Upper lobe of left lung (tissue), 6 donors: ENCODE data around the gene RANGRF. TPM values are rescaled to one million over a fixed set of nuclear protein-coding genes. Genes with fewer than 3 reads are reported as not detected.
A peak's percentile ranks its signal among the peaks of the same experiment; 100 is the strongest.

Experiments used
- ATAC-seq, 2 donors: fragments of 200-7000 bp; cut with Tn5 transposase; one replicate each; pipeline ENCODE4 v1.9.1; 2022; ENCODE audit warnings: mild to moderate bottlenecking in 2 of 2, moderate library complexity in 2 of 2; ENCODE audit not compliant: low FRiP score in 2 of 2
- DNase-seq, 2 donors: peaks; one replicate each; pipeline ENCODE4 v3.0.0-alpha.2; 2019 to 2020
- H3K27ac ChIP-seq, 4 donors: fragments of 200-600 bp; sonication (generic); one replicate each; pipeline ENCODE4 v1.5.1; 2016 to 2019
- H3K27me3 ChIP-seq, 4 donors: fragments of 200-600 bp; sonication (generic); one replicate each; pipeline ENCODE4 v1.5.1; 2017 to 2019
- H3K36me3 ChIP-seq, 4 donors: fragments of 200-600 bp; sonication (generic); one replicate each; pipeline ENCODE4 v1.5.1; 2016 to 2019
- H3K4me1 ChIP-seq, 4 donors: fragments of 200-600 bp; sonication (generic); one replicate each; pipeline ENCODE4 v1.5.1; 2018 to 2019
- H3K4me3 ChIP-seq, 4 donors: fragments of 200-600 bp; sonication (generic); one replicate each; pipeline ENCODE4 v1.5.1; 2017 to 2019; ENCODE audit warnings: mild to moderate bottlenecking in 2 of 4, moderate library complexity in 1 of 4
- H3K9me3 ChIP-seq, 4 donors: fragments of 200-600 bp; sonication (generic); one replicate each; pipeline ENCODE4 v1.5.1; 2018 to 2019
- CTCF ChIP-seq, 6 experiments: fragments of 450-650 bp in 4 of 6; fragments of 200-600 bp in 2 of 6; sonication (generic) in 2 of 6; IDR thresholded peaks; one replicate each; pipeline ENCODE4 v1.5.1; 2016 to 2019; ENCODE audit warnings: antibody characterized with exemption in 6 of 6
- EP300 ChIP-seq, 4 donors: sonication (generic); formaldehyde crosslinking; IDR thresholded peaks; one replicate each; pipeline ENCODE4 v1.5.1; 2017; ENCODE audit warnings: antibody characterized with exemption in 4 of 4, control low read depth in 2 of 4
- POLR2A ChIP-seq, 4 donors: fragments of 450-650 bp; IDR thresholded peaks; one replicate each; pipeline ENCODE4 v1.5.1; 2016 to 2017; ENCODE audit warnings: antibody characterized with exemption in 4 of 4, mild to moderate bottlenecking in 2 of 4
- POLR2AphosphoS5 ChIP-seq, 2 donors: sonication (generic); formaldehyde crosslinking; IDR thresholded peaks; one replicate each; pipeline ENCODE4 v1.5.1; 2017; ENCODE audit warnings: antibody characterized with exemption in 2 of 2
- WGBS, 2 donors: methylation state at CpG; one replicate each; pipeline ENCODE4 v1.1.5; 2017 to 2018; 5-methylcytosine and 5-hydroxymethylcytosine counted together
- total RNA-seq, 6 donors: library from RNA; depleted of rRNA in 4 of 6; stranded (reverse); fragments of >200 nt in 4 of 6; gene quantifications; one replicate each; pipeline versions ENCODE4 v1.1.0 to v1.2.1, GENCODE V29; 2016 to 2021
- donor health status: DM: no; HTN: no; CAD: no; lungs with moderate emphysema.
- donor health status: DM: no; HTN: yes; CAD: no; lungs with severe emphysema.

The RANGRF gene
- total RNA-seq, 6 donors from 2014 or later, result 19.9 to 32.4 (median 26.6) TPM

DNA sequence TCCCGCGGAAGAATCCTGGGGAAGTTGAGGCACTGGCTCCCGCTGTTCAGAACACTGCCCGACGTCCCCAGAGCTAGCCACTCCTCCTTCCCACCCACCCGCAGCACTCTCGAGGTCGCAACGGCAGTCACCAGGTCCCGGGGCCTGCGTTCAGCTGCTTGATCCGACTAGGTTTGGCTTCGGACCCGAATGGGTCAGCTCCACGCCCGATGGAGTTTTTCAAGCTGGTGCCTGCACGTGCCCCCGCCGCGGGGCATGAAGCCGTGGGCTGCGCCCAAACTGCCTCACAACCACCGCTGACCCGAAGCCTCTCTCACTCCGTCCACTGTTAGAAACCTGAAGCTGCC lies 38.8 kb downstream of the RANGRF start:
- H3K36me3 ChIP-seq, result peaks cover 0 to 3% (median 0%) of the 10 kb centered on the region in 4 donors
- ATAC-seq (peak in 1 of 2 donors; percentile 31), DNase-seq (peak in 1 of 2 donors; percentile 79)
- peak overlapping the region; percentile 19 to 82 (median 64) for H3K27ac ChIP-seq
- no peak for TF ChIP-seq CTCF (IDR thresholded peaks at IDR 0.05)
- no peak for TF ChIP-seq POLR2AphosphoS5 (IDR thresholded peaks at IDR 0.05)
- TF ChIP-seq POLR2A (IDR thresholded peaks at IDR 0.05), result no peak
- TF ChIP-seq EP300 (IDR thresholded peaks at IDR 0.05), result no peak
- H3K9me3 ChIP-seq, result no peaks in the 10 kb centered on the region
- peaks cover 0 to 8% (median 0%) of the 10 kb centered on the region in 4 donors for H3K27me3 ChIP-seq
- peaks cover 6 to 26% (median 18%) of the 10 kb centered on the region in 4 donors for H3K4me1 ChIP-seq
- H3K4me3 ChIP-seq, result peak overlapping the region; percentile 33 to 50 (median 48)
- WGBS, 2 donors, result 12 to 100% methylated on average over 1 to 19 of the region's 25 CpGs

DNA sequence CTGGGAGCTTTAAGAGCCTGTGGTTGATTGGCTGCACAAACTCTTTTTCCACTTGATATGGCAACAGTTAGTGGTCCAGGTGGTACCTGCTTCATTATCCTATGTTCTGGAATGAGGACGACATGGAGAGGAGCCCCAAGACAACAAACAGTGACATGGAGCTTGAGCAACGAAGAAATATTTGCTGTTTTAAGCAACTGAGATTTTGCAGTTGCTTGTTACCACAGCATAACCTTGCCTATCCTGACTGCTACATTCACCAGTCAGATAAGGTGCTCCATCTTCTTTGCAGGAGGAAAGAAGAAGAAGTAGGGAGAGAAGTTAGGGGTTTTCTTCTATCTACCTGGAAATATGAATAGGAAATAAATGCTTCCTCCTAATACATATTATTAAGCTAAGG lies 43.7 kb downstream of the RANGRF start:
- no peak overlapping the region for H3K4me3 ChIP-seq
- H3K4me1 ChIP-seq, result peaks cover 0 to 11% (median 3%) of the 10 kb centered on the region in 4 donors
- H3K27me3 ChIP-seq, result peaks cover 0 to 5% (median 0%) of the 10 kb centered on the region in 4 donors
- DNase-seq (no peak), ATAC-seq (no peak)
- H3K36me3 ChIP-seq, result no peaks in the 10 kb centered on the region
- H3K27ac ChIP-seq, result no peak overlapping the region
- TF ChIP-seq POLR2AphosphoS5 (IDR thresholded peaks at IDR 0.05) (no peak), CTCF (IDR thresholded peaks at IDR 0.05) (no peak), EP300 (IDR thresholded peaks at IDR 0.05) (no peak), POLR2A (IDR thresholded peaks at IDR 0.05) (no peak)
- WGBS, 2 donors, result 91 to 93% methylated on average over 2 of the region's 2 CpGs
- H3K9me3 ChIP-seq, result no peaks in the 10 kb centered on the region

DNA sequence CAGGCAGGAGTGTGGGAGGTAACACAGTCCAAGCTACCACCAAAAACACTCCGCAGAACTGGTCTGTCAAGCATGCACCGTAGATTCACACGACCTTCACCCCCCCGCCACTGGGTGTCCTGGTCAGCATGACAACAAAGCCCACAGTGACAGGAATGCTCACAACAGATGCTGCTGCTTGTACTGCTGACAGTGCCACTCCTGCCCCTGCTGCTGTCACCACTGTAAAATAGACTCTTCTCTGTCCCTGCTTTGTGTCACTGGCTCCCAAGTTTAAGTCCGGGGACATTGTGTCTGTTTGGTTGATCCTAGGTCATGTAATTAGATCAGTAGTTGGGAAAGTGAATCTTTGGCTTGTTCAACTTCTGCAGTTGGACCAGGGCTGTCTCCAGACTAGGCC lies 44.2 kb downstream of the RANGRF start:
- 45 to 49% methylated on average over 5 of the region's 5 CpGs for WGBS, 2 donors
- no peak for ATAC-seq
- Histone ChIP-seq H3K4me1 (peaks cover 0 to 7% (median under 1%) of the 10 kb centered on the region in 4 donors), H3K27ac (no peak overlapping the region), H3K27me3 (peaks cover 0 to under 1% (median 0%) of the 10 kb centered on the region in 4 donors), H3K36me3 (no peaks in the 10 kb centered on the region), H3K4me3 (no peak overlapping the region), H3K9me3 (no peaks in the 10 kb centered on the region)
- TF ChIP-seq EP300 (IDR thresholded peaks at IDR 0.05) (no peak), POLR2AphosphoS5 (IDR thresholded peaks at IDR 0.05) (no peak), CTCF (IDR thresholded peaks at IDR 0.05) (no peak), POLR2A (IDR thresholded peaks at IDR 0.05) (no peak)
- DNase-seq, result no peak

DNA sequence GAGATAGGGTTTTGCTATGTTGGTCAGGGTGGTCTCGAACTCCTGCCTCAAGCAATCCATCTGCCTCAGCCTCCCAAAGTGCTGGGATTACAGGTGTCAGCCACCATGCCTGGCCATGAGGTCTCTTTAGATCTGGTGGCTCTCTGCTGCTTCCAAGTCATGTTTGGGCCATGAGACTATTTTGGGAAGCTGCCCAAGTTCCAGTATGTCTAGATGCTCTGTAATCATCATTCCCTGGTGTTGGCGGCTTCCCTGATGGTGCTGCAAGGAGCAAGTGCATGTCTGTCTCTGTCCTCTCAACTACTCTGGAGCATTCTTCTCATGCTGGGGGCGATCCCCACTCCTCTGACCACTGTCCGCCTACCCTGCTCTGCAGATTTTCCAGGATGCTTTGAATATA lies 44.8 kb downstream of the RANGRF start:
- no peaks in the 10 kb centered on the region for H3K27me3 ChIP-seq
- DNase-seq (no peak), ATAC-seq (no peak)
- H3K4me1 ChIP-seq, result peaks cover 0 to 11% (median 4%) of the 10 kb centered on the region in 4 donors
- no peak for TF ChIP-seq CTCF (IDR thresholded peaks at IDR 0.05)
- no peak for TF ChIP-seq POLR2AphosphoS5 (IDR thresholded peaks at IDR 0.05)
- TF ChIP-seq POLR2A (IDR thresholded peaks at IDR 0.05), result no peak
- no peak for TF ChIP-seq EP300 (IDR thresholded peaks at IDR 0.05)
- H3K9me3 ChIP-seq, result no peaks in the 10 kb centered on the region
- 74 to 93% methylated on average over 3 to 4 of the region's 4 CpGs for WGBS, 2 donors
- no peak overlapping the region for H3K4me3 ChIP-seq
- H3K36me3 ChIP-seq, result no peaks in the 10 kb centered on the region
- no peak overlapping the region for H3K27ac ChIP-seq
